HepG2 (cell line): ENCODE results near the gene CD7. TPM values are rescaled to one million over a fixed set of nuclear protein-coding genes. Genes with fewer than 3 reads are reported as not detected.
A peak's percentile ranks its signal among the peaks of the same experiment; 100 is the strongest.

ENCODE experiments used
- JARID2 ChIP-seq: sonication (generic); formaldehyde crosslinking; IDR thresholded peaks from 2 replicates; pipeline ENCODE4 v1.8.1; 2023; ENCODE audit warnings: missing genetic modification reagents, inconsistent platforms; ENCODE audit not compliant: insufficient replicate concordance
- LBX2 ChIP-seq: sonication (generic); formaldehyde crosslinking; IDR thresholded peaks from 2 replicates; pipeline ENCODE4 v1.5.0; 2020; ENCODE audit warnings: missing genetic modification reagents, mild to moderate bottlenecking, borderline replicate concordance
- MEF2D ChIP-seq: sonication (generic); formaldehyde crosslinking; IDR thresholded peaks from 2 replicates; pipeline ENCODE4 v1.5.1; 2020; ENCODE audit warnings: mild to moderate bottlenecking, missing genetic modification reagents
- PCBP2 ChIP-seq: fragments of 200-400 bp; formaldehyde crosslinking; optimal IDR thresholded peaks from 2 replicates; pipeline ENCODE3; 2018; ENCODE audit warnings: low read length, low read depth; ENCODE audit not compliant: poor library complexity, severe bottlenecking
- POLR2AphosphoS5 ChIP-seq: IDR thresholded peaks from 2 replicates; pipeline ENCODE4 v1.6.1; 2012; ENCODE audit warnings: low read depth, low read length
- SIX1 ChIP-seq: sonication (generic); formaldehyde crosslinking; IDR thresholded peaks from 2 replicates; pipeline ENCODE4 v1.4.0; 2020; ENCODE audit warnings: missing genetic modification reagents, borderline replicate concordance
- TAF15 ChIP-seq: fragments of 200-400 bp; formaldehyde crosslinking; IDR thresholded peaks from one replicate; pipeline ENCODE4 v1.6.1; 2018; ENCODE audit warnings: mild to moderate bottlenecking, low read depth, low read length; ENCODE audit not compliant: poor library complexity, severe bottlenecking
- TBX2 ChIP-seq: sonication (generic); formaldehyde crosslinking; IDR thresholded peaks from 2 replicates; pipeline ENCODE4 v1.5.0; 2020; ENCODE audit warnings: missing genetic modification reagents, mild to moderate bottlenecking, borderline replicate concordance
- ZBTB21 ChIP-seq: sonication (generic); formaldehyde crosslinking; IDR thresholded peaks from 2 replicates; pipeline ENCODE4 v1.4.0; 2020; ENCODE audit warnings: missing genetic modification reagents
- ZBTB39 ChIP-seq: sonication (generic); formaldehyde crosslinking; IDR thresholded peaks from 2 replicates; pipeline ENCODE4 v1.5.0; 2020; ENCODE audit warnings: missing genetic modification reagents
- ZFP36L2 ChIP-seq: sonication (generic); formaldehyde crosslinking; IDR thresholded peaks from 2 replicates; pipeline ENCODE4 v1.4.0; 2020; ENCODE audit warnings: missing genetic modification reagents
- ZNF503 ChIP-seq: sonication (generic); formaldehyde crosslinking; IDR thresholded peaks from 2 replicates; pipeline ENCODE4 v1.4.0; 2020; ENCODE audit warnings: missing genetic modification reagents
- ZNF550 ChIP-seq: sonication (generic); formaldehyde crosslinking; IDR thresholded peaks from 2 replicates; pipeline ENCODE4 v1.4.0; 2020; ENCODE audit warnings: mild to moderate bottlenecking, missing genetic modification reagents, borderline replicate concordance
- ZNF615 ChIP-seq: sonication (generic); formaldehyde crosslinking; IDR thresholded peaks from 2 replicates; pipeline ENCODE4 v1.5.0; 2020; ENCODE audit warnings: mild to moderate bottlenecking, missing genetic modification reagents, borderline replicate concordance
- ZNF710 ChIP-seq: sonication (generic); formaldehyde crosslinking; IDR thresholded peaks from 2 replicates; pipeline ENCODE4 v1.5.0; 2020; ENCODE audit warnings: mild to moderate bottlenecking, missing genetic modification reagents, borderline replicate concordance
- ZSCAN30 ChIP-seq: sonication (generic); formaldehyde crosslinking; IDR thresholded peaks from 2 replicates; pipeline ENCODE4 v1.5.0; 2020; ENCODE audit warnings: mild to moderate bottlenecking, missing genetic modification reagents
- ZSCAN31 ChIP-seq: sonication (generic); formaldehyde crosslinking; IDR thresholded peaks from 2 replicates; pipeline ENCODE4 v1.5.0; 2020; ENCODE audit warnings: low read depth, mild to moderate bottlenecking, missing genetic modification reagents
- polyA plus RNA-seq, 8 experiments: library from polyadenylated mRNA; depleted of rRNA in 3 of 8; stranded (reverse) in 7 of 8; unstranded in 1 of 8; fragments of >200 nt; fragmentation: Illumina TruSeq in 4 of 8; extraction: Trizol in 4 of 8; gene quantifications; 2 replicates each; pipeline versions ENCODE4 v1.2.1 to v1.2.3, GENCODE V29; 2011 to 2016; ENCODE audit warnings: low read depth in 4 of 8, missing spikeins in 1 of 8, mixed read lengths in 1 of 8; ENCODE audit not compliant: insufficient read depth in 1 of 8
- total RNA-seq, 5 experiments: library from RNA; depleted of rRNA; stranded (reverse); fragments of >200 nt; fragmentation: Illumina TruSeq; extraction: Trizol; gene quantifications; 2 replicates each; pipeline ENCODE4 v1.2.3, GENCODE V29; 2016; ENCODE audit warnings: low read depth in 1 of 5
- TF ChIP-seq, protein P1 (sequence below): sonication (generic); formaldehyde crosslinking; IDR thresholded peaks from 2 replicates; pipeline ENCODE4 v1.4.0; 2020; ENCODE audit warnings: missing genetic modification reagents
- TF ChIP-seq, protein P2 (sequence below): IDR thresholded peaks from 2 replicates; pipeline ENCODE4 v1.6.1; 2018; ENCODE audit warnings: missing genetic modification reagents

Gene CD7
- total and polyA plus RNA-seq, 2 of the 13 experiments (the other 11 are each of a cell fraction or from before 2014, with no cell fraction given) = 67.6 to 76.4 TPM

DNA sequence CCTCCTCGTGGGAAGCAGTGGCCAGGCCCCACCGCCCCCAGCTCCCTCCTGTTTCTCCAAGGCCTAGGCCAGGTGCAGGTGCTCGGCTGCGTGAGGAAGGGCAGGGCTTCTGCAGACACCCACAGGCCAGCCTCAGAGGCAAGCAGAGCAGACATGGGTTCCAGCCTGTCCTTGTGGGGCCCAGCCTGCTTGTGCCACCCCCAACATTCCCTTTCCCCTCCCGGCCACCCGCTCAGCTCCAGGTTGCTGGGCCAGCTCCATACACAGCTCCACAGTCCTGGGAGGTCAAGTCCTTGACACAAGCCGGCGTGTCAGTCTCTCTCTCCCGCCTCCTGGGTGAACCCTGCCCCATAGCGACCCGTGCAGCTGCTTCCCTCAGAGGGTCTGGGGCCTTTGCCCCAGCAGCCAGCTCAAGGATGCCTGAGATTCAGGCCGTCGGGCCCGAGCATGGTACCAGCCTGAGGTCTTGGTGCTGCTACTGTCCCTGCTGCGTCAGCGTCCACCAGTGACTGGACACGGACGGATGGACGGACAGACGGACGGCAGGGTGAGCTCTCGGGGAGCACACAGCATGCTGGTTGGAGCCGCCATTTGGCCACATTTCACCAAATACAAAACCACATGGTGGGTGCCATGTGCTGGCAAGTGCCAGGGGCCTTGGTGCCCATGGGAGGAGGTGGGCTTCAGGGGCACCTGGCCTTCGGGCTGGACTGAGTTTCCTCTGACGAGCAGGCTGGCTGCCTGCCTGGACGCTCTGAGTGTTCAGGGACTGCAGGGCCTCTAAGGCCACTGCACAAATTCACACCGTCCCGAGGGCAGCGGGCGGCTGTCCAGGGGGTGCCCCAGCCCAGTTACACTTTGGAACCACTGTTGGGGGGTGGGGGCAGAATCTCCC lies 8.1 kb upstream of the CD7 start (continued):
- no peak for TF ChIP-seq ZBTB21
- TF ChIP-seq ZSCAN30 (CRISPR knock-in tag) = no peak
- TF ChIP-seq TBX2 (CRISPR knock-in tag) = peak; percentile 85
- peak; percentile 65 for TF ChIP-seq ZNF503 (CRISPR knock-in tag)
- no peak for TF ChIP-seq PCBP2
- TF ChIP-seq ZNF550 (CRISPR knock-in tag) = peak; percentile 78; the same call in 1 of the 2 replicates
- TF ChIP-seq MEF2D (CRISPR knock-in tag) = peak; percentile 90
- 0 out of 2 replicates have a peak, but pooled peaks have one; percentile 69 for TF ChIP-seq ZBTB39 (CRISPR knock-in tag)
- no peak; the same call in none of the 2 replicates for TF ChIP-seq LBX2
- TF ChIP-seq TAF15 = no peak
- TF ChIP-seq ZNF710 (CRISPR knock-in tag) = no peak
- TF ChIP-seq, protein P1, sequence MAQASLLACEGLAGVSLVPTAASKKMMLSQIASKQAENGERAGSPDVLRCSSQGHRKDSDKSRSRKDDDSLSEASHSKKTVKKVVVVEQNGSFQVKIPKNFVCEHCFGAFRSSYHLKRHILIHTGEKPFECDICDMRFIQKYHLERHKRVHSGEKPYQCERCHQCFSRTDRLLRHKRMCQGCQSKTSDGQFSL (CRISPR knock-in tag) = 0 out of 2 replicates have a peak, but pooled peaks have one; percentile 20
- TF ChIP-seq ZFP36L2 (CRISPR knock-in tag) = no peak
- TF ChIP-seq ZNF615 (CRISPR knock-in tag) = no peak
- TF ChIP-seq POLR2AphosphoS5 = no peak
- no peak for TF ChIP-seq JARID2 (CRISPR knock-in tag)
- TF ChIP-seq, protein P2, sequence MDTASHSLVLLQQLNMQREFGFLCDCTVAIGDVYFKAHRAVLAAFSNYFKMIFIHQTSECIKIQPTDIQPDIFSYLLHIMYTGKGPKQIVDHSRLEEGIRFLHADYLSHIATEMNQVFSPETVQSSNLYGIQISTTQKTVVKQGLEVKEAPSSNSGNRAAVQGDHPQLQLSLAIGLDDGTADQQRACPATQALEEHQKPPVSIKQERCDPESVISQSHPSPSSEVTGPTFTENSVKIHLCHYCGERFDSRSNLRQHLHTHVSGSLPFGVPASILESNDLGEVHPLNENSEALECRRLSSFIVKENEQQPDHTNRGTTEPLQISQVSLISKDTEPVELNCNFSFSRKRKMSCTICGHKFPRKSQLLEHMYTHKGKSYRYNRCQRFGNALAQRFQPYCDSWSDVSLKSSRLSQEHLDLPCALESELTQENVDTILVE (CRISPR knock-in tag) = no peak
- TF ChIP-seq SIX1 (CRISPR knock-in tag) = no peak
- TF ChIP-seq ZSCAN31 = 0 out of 2 replicates have a peak, but pooled peaks have one; percentile 47
